DMS114 treated with DMSO at 0.1 percent for 48 hours (cell line): ENCODE results near the gene OSGIN1.
"Not testable (repeated sequence)": the region's sequence is repeated elsewhere in the genome, so short reads cannot be mapped to it uniquely, and the experiment has no call there.

Experiments
- DNase-seq: peaks from one replicate; lab custom pipeline; 2025; ENCODE audit not compliant: unreplicated experiment; lab: John Stamatoyannopoulos, UW

Gene OSGIN1

GRCh38 chr16:83940630-83941378, 12.2 kb upstream of the OSGIN1 start:
- no peak for DNase-seq

GRCh38 chr16:83941546-83941945, 11.5 kb upstream of the OSGIN1 start:
- DNase-seq, result not testable (repeated sequence)

GRCh38 chr16:83942074-83942473, 11.0 kb upstream of the OSGIN1 start:
- DNase-seq, result no peak

GRCh38 chr16:83942815-83943515, 10.1 kb upstream of the OSGIN1 start:
- no peak for DNase-seq

- no peak for DNase-seq
Observed at GRCh38 chr16:83943516-83944050, 9.5 kb upstream of the OSGIN1 start.

- no peak for DNase-seq
Observed at GRCh38 chr16:83945587-83945986, 7.5 kb upstream of the OSGIN1 start.

- DNase-seq, result no peak
Observed at GRCh38 chr16:83946154-83946780, 6.8 kb upstream of the OSGIN1 start.

GRCh38 chr16:83946781-83947566, 6.1 kb upstream of the OSGIN1 start:
- DNase-seq, result no peak

- DNase-seq, result no peak
Observed at GRCh38 chr16:83947642-83948234, 5.3 kb upstream of the OSGIN1 start.

GRCh38 chr16:83948914-83949723, 3.9 kb upstream of the OSGIN1 start:
- DNase-seq, result no peak

GRCh38 chr16:83949724-83950001, 3.4 kb upstream of the OSGIN1 start:
- no peak for DNase-seq

- not testable (repeated sequence) for DNase-seq
Observed at GRCh38 chr16:83950862-83951399, 2.1 kb upstream of the OSGIN1 start.

GRCh38 chr16:83951544-83951943, 1.5 kb upstream of the OSGIN1 start:
- DNase-seq, result no peak

GRCh38 chr16:83952587-83952939, 477 bp upstream of the OSGIN1 start:
- DNase-seq, result no peak

GRCh38 chr16:83953796-83954576, 946 bp downstream of the OSGIN1 start:
- no peak for DNase-seq

- DNase-seq, result no peak
Observed at GRCh38 chr16:83954577-83955016, 1.6 kb downstream of the OSGIN1 start.

GRCh38 chr16:83955218-83956130, 2.4 kb downstream of the OSGIN1 start:
- no peak for DNase-seq
